Tibial nerve (tissue), 4 donors: ENCODE results near the gene CNNM4. TPM values are rescaled to one million over a fixed set of nuclear protein-coding genes. Genes with fewer than 3 reads are reported as not detected.
"Not testable (repeated sequence)": the region's sequence is repeated elsewhere in the genome, so short reads cannot be mapped to it uniquely, and the experiment has no call there.

Experiments used
- DNase-seq, 2 donors: peaks; one replicate each; pipeline ENCODE4 v3.0.0-alpha.2; 2019; ENCODE audit warnings: low spot score in 2 of 2
- H3K27ac ChIP-seq, 4 donors: fragments of 200-600 bp; sonication (generic) in 3 of 4; one replicate each; pipeline ENCODE4 v1.5.1; 2017 to 2019; ENCODE audit warnings: mild to moderate bottlenecking in 1 of 4
- H3K27me3 ChIP-seq, 2 donors: fragments of 200-600 bp; sonication (generic) in 1 of 2; one replicate each; pipeline versions ENCODE4 v1.5.1 to v1.6.0; 2017 to 2019
- H3K36me3 ChIP-seq, 3 donors: fragments of 200-600 bp; sonication (generic); one replicate each; pipeline ENCODE4 v1.5.1; 2018 to 2019
- H3K4me1 ChIP-seq, 4 donors: fragments of 200-600 bp; sonication (generic) in 3 of 4; one replicate each; pipeline ENCODE4 v1.5.1; 2017 to 2019
- H3K4me3 ChIP-seq, 4 donors: fragments of 200-600 bp; sonication (generic) in 3 of 4; one replicate each; pipeline ENCODE4 v1.5.1; 2017 to 2019; ENCODE audit warnings: mild to moderate bottlenecking in 1 of 4, moderate library complexity in 1 of 4
- H3K9me3 ChIP-seq, 4 donors: fragments of 200-600 bp; sonication (generic) in 3 of 4; one replicate each; pipeline ENCODE4 v1.5.1; 2017 to 2019
- EP300 ChIP-seq, 2 donors: sonication (generic); formaldehyde crosslinking; IDR thresholded peaks; one replicate each; pipeline ENCODE4 v1.6.1; 2017; ENCODE audit warnings: antibody characterized with exemption in 2 of 2, mild to moderate bottlenecking in 1 of 2
- POLR2A ChIP-seq, 2 donors: fragments of 450-650 bp; IDR thresholded peaks; one replicate each; pipeline ENCODE4 v1.6.1; 2017; ENCODE audit warnings: antibody characterized with exemption in 2 of 2, mild to moderate bottlenecking in 2 of 2, moderate library complexity in 2 of 2
- WGBS, 2 donors: methylation state at CpG; one replicate each; pipeline ENCODE4 v1.1.5; 2018; 5-methylcytosine and 5-hydroxymethylcytosine counted together
- total RNA-seq, 4 donors: library from RNA; depleted of rRNA; stranded (reverse); fragments of >200 nt; gene quantifications; one replicate each; pipeline ENCODE4 v1.1.0, GENCODE V29; 2016
- TF ChIP-seq, protein P1 (sequence below), 5 experiments: fragments of 200-600 bp in 3 of 5; fragments of 450-650 bp in 2 of 5; sonication (generic) in 3 of 5; IDR thresholded peaks; one replicate each; pipeline ENCODE4 v1.5.1; 2016 to 2019; ENCODE audit warnings: antibody characterized with exemption in 5 of 5, mild to moderate bottlenecking in 3 of 5, moderate library complexity in 2 of 5

Gene CNNM4
- total RNA-seq, 4 donors from 2014 or later, result 6.3 to 10.2 (median 7.9) TPM

DNA sequence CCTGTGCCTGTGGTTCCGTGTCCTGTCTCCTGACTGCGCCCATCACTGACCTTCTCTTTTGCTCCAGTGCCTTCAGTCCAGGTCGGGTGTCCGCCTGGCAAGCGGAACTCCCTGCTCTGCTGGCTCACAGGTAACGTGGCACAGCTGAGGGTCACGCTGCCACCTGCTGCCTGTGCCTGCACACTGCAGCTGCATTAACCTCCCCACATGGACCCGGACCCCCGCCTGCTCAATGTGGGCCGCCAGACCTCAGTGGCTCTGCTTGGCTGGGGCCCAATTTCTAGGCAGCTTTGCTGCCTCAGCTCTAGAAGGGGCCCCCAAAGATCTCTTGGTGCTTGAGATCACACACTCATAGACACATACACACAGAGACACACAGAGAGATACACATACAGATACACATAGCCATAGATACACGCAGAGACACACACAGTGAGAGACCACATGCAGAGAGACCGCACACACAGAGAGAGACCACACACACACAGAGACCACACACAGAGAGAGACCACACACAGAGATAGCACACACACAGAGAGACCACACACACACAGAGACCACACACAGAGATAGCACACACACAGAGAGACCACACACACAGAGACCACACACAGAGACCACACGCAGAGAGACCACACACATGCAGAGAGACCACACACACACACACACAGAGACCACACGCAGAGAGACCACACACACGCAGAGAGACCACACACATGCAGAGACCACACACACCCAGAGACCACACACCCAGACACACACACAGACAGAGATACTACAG, 40.5 kb downstream of the CNNM4 start:
- no peak overlapping the region for H3K4me3 ChIP-seq
- peak; percentile 40 to 63 for DNase-seq
- H3K36me3 ChIP-seq, result peaks cover 0 to 52% (median 6%) of the 10 kb centered on the region in 3 donors
- H3K27ac ChIP-seq, result peak overlapping the region in 2 of 4 donors; percentile 9 to 34
- WGBS, 2 donors, result 46 to 50% methylated on average over 15 of the region's 15 CpGs
- H3K4me1 ChIP-seq, result peaks cover 0 to 14% (median 2%) of the 10 kb centered on the region in 4 donors
- TF ChIP-seq, protein P1, sequence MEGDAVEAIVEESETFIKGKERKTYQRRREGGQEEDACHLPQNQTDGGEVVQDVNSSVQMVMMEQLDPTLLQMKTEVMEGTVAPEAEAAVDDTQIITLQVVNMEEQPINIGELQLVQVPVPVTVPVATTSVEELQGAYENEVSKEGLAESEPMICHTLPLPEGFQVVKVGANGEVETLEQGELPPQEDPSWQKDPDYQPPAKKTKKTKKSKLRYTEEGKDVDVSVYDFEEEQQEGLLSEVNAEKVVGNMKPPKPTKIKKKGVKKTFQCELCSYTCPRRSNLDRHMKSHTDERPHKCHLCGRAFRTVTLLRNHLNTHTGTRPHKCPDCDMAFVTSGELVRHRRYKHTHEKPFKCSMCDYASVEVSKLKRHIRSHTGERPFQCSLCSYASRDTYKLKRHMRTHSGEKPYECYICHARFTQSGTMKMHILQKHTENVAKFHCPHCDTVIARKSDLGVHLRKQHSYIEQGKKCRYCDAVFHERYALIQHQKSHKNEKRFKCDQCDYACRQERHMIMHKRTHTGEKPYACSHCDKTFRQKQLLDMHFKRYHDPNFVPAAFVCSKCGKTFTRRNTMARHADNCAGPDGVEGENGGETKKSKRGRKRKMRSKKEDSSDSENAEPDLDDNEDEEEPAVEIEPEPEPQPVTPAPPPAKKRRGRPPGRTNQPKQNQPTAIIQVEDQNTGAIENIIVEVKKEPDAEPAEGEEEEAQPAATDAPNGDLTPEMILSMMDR (IDR thresholded peaks at IDR 0.05), result peak; percentile 77 to 87 (median 82)
- no peak for TF ChIP-seq POLR2A (IDR thresholded peaks at IDR 0.05)
- no peaks in the 10 kb centered on the region for H3K9me3 ChIP-seq
- no peaks in the 10 kb centered on the region for H3K27me3 ChIP-seq

DNA sequence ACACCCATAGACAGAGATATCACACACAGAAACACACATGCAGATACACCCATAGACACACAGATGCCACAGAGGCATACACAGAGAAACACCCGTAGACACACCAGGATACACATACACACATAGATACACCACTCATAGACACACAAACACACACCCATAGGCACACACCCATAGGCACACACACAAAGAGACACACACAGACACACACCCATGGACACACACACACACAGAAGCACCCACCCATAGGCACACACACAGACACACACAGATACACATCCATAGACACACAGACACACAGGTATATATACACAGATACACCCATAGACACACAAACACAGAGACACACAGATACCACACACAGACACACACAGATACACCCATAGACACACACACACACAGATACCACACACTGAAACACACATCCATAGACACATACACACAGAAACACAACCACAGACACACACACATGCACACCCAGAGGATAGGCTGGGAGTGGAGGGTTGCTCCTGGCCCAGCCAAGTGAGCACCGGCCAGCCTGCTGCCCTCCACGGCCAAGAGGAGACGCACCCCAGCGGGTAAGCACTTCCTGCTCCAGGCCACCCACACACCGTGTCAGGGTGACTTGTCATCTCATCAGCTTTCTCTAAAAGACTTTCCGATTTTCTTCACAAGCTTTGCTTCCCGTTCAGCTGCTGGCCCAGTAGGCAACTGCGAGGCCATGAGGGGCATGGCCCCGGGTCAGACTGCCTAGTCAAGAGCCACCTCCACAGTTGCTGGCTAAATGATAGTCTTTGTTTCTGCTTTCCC, 41.3 kb downstream of the CNNM4 start:
- peaks cover 0 to 19% (median 2%) of the 10 kb centered on the region in 4 donors for H3K4me1 ChIP-seq
- DNase-seq, result no peak
- H3K36me3 ChIP-seq, result peaks cover 0 to 46% (median 6%) of the 10 kb centered on the region in 3 donors
- WGBS, 2 donors, result 46 to 55% methylated on average over 10 of the region's 10 CpGs
- TF ChIP-seq EP300 (IDR thresholded peaks at IDR 0.05) (no peak), POLR2A (IDR thresholded peaks at IDR 0.05) (no peak)
- TF ChIP-seq, protein P1 (IDR thresholded peaks at IDR 0.05), result no peak
- H3K27me3 ChIP-seq, result no peaks in the 10 kb centered on the region
- H3K27ac ChIP-seq, result peak overlapping the region in 2 of 4 donors; percentile 9 to 34
- H3K4me3 ChIP-seq, result no peak overlapping the region
- H3K9me3 ChIP-seq, result no peaks in the 10 kb centered on the region

DNA sequence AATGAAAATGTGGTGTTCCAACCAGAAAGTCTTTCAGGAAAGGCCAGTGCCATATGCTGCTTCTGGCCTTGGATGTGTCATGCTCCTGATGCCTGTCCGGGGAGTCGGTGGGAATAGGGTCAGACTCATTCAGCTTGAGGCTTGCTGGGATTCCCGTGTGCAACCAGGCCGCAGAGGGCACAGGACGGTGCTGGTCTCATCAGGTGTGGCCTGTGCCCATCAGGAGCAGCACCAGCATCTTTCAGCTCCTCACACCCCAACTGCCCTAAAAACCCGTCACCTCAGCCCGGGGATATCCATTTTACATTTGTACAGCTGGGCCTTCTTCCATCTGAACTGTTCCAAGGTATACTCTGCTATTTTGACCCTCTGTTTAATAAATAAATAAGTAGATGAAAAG, 42.0 kb downstream of the CNNM4 start:
- H3K36me3 ChIP-seq, result peaks cover 0 to 39% (median 6%) of the 10 kb centered on the region in 3 donors
- H3K9me3 ChIP-seq, result no peaks in the 10 kb centered on the region
- no peak overlapping the region for H3K4me3 ChIP-seq
- no peak for DNase-seq
- 58 to 78% methylated on average over 7 of the region's 7 CpGs for WGBS, 2 donors
- no peaks in the 10 kb centered on the region for H3K27me3 ChIP-seq
- no peak overlapping the region for H3K27ac ChIP-seq
- peaks cover 0 to 19% (median 2%) of the 10 kb centered on the region in 4 donors for H3K4me1 ChIP-seq
- TF ChIP-seq POLR2A (IDR thresholded peaks at IDR 0.05) (no peak), EP300 (IDR thresholded peaks at IDR 0.05) (no peak)
- TF ChIP-seq, protein P1 (IDR thresholded peaks at IDR 0.05), result no peak

DNA sequence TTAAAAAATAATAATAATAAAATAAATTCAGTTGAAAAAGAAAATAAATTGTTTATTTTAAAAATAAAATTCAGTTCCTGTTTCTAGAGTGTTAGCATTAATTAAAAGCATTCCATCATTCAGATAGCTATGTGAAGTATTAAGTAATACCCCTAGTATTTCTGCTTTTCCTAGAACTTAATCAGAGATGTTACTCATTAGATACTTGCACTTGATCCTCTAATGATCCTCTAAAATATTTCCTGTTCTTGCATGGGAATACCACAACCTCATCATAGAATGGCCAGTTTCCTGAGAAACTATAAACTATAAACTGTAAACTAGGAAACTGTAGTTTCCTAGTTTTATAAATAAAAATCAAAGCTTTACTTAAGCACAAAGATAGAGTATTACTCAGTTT, 44.3 kb downstream of the CNNM4 start:
- no peak for DNase-seq
- H3K4me3 ChIP-seq, result no peak overlapping the region
- peaks cover 0 to 34% (median 0%) of the 10 kb centered on the region in 3 donors for H3K36me3 ChIP-seq
- H3K27me3 ChIP-seq, result no peaks in the 10 kb centered on the region
- TF ChIP-seq, protein P1 (IDR thresholded peaks at IDR 0.05), result no peak
- TF ChIP-seq POLR2A (IDR thresholded peaks at IDR 0.05) (no peak), EP300 (IDR thresholded peaks at IDR 0.05) (no peak)
- peaks cover 0 to 24% (median 2%) of the 10 kb centered on the region in 4 donors for H3K4me1 ChIP-seq
- H3K9me3 ChIP-seq, result no peaks in the 10 kb centered on the region
- no peak overlapping the region for H3K27ac ChIP-seq

DNA sequence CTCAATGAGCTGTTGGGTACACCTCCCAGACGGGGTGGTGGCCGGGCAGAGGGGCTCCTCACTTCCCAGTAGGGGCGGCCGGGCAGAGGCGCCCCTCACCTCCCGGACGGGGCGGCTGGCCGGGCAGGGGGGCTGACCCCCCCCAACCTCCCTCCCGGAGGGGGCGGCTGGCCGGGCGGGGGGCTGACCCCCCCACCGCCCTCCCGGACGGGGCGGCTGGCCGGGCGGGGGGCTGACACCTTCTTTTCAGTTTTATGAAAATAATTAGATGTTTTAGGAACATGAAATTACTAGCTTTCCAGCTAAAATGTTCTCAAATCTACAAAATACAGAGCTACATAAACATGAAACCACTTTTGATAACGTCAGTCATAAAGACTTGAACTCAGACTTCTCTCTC, 45.2 kb downstream of the CNNM4 start:
- H3K27ac ChIP-seq, result peak overlapping the region in 3 of 4 donors; percentile 18 to 69 (median 61)
- not testable (repeated sequence) for DNase-seq, H3K4me3 ChIP-seq, H3K27me3 ChIP-seq, H3K9me3 ChIP-seq
- H3K36me3 ChIP-seq, result peaks cover 0 to 37% (median 0%) of the 10 kb centered on the region in 3 donors
- 84 to 89% methylated on average over 18 of the region's 20 CpGs for WGBS, 2 donors
- peaks cover 0 to 17% (median 2%) of the 10 kb centered on the region in 4 donors for H3K4me1 ChIP-seq
